ENCODE data around the gene CREBRF.
A peak's percentile ranks its signal among the peaks of the same experiment; 100 is the strongest.

CREBRF gene

GRCh38 chr5:173172166-173172565, 116.0 kb downstream of the CREBRF start:
- Histone ChIP-seq H3K4me3 (IDR thresholded peaks at IDR 0.05; ENCODE audit: insufficient read depth, low read depth, low read length) (no peak overlapping the region), H3K4me2 (no peak overlapping the region), H3K9ac (no peak overlapping the region), H4K20me1 (ENCODE audit: insufficient read depth) (no peaks in the 10 kb centered on the region), H2AFZ (ENCODE audit: low read depth) (no peak overlapping the region), H3K27ac (no peak overlapping the region), H3K4me1 (ENCODE audit: low read depth, poor library complexity, severe bottlenecking) (no peaks in the 10 kb centered on the region), H3K79me2 (ENCODE audit: insufficient read depth, low read depth) (no peaks in the 10 kb centered on the region), H3K36me3 (ENCODE audit: insufficient read depth) (no peaks in the 10 kb centered on the region), H3K27me3 (ENCODE audit: insufficient read depth, low read depth) (no peaks in the 10 kb centered on the region)
- no peak for TF ChIP-seq CTCF (conservative IDR thresholded peaks at IDR 0.05; ENCODE audit: low read depth, low read length)

DNA sequence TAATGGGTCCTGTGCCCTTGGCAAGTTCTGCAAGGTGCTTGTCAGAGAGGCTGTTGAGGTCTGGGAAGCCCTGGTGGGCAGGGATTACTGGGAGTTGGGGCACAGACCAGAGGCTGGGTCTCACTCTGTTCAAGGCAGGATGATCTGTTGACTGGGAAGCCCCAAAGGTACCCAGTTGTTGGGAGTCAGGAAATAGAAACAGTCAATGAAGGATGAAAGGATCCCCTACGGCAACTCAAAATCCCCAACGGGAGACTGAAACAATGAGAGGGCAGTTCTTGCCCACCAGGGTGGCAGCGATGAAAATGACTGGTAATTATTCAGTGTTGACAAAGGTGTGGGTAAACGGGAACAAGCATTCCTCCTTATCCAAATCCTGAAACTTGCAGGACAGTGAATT, 119.4 kb downstream of the CREBRF start:
- Histone ChIP-seq H3K27me3 (ENCODE audit: insufficient read depth, low read depth) (no peaks in the 10 kb centered on the region), H3K4me3 (IDR thresholded peaks at IDR 0.05; ENCODE audit: insufficient read depth, low read depth, low read length) (no peak overlapping the region), H3K4me2 (no peak overlapping the region), H3K36me3 (ENCODE audit: insufficient read depth) (no peaks in the 10 kb centered on the region), H3K27ac (no peak overlapping the region), H4K20me1 (ENCODE audit: insufficient read depth) (no peaks in the 10 kb centered on the region), H3K79me2 (ENCODE audit: insufficient read depth, low read depth) (no peaks in the 10 kb centered on the region), H2AFZ (ENCODE audit: low read depth) (no peak overlapping the region), H3K4me1 (ENCODE audit: low read depth, poor library complexity, severe bottlenecking) (peaks cover 13% of the 10 kb centered on the region), H3K9ac (no peak overlapping the region)
- no peak for TF ChIP-seq CTCF (conservative IDR thresholded peaks at IDR 0.05; ENCODE audit: low read depth, low read length)

- Histone ChIP-seq H3K4me3 (IDR thresholded peaks at IDR 0.05; ENCODE audit: insufficient read depth, low read depth, low read length) (no peak overlapping the region), H3K36me3 (ENCODE audit: insufficient read depth) (no peaks in the 10 kb centered on the region), H3K27me3 (ENCODE audit: insufficient read depth, low read depth) (no peaks in the 10 kb centered on the region), H3K4me1 (ENCODE audit: low read depth, poor library complexity, severe bottlenecking) (peaks cover 13% of the 10 kb centered on the region), H4K20me1 (ENCODE audit: insufficient read depth) (no peaks in the 10 kb centered on the region), H2AFZ (ENCODE audit: low read depth) (peak overlapping the region; percentile 61), H3K4me2 (peak overlapping the region; percentile 79), H3K79me2 (ENCODE audit: insufficient read depth, low read depth) (no peaks in the 10 kb centered on the region), H3K9ac (no peak overlapping the region), H3K27ac (no peak overlapping the region)
- no peak for TF ChIP-seq CTCF (conservative IDR thresholded peaks at IDR 0.05; ENCODE audit: low read depth, low read length)
Measured at GRCh38 chr5:173178369-173178910, 122.3 kb downstream of the CREBRF start.

GRCh38 chr5:173180331-173180730, 124.2 kb downstream of the CREBRF start:
- H3K79me2 ChIP-seq (ENCODE audit: insufficient read depth, low read depth), result no peaks in the 10 kb centered on the region
- H3K36me3 ChIP-seq (ENCODE audit: insufficient read depth), result no peaks in the 10 kb centered on the region
- H2AFZ ChIP-seq (ENCODE audit: low read depth), result no peak overlapping the region
- H3K9ac ChIP-seq, result no peak overlapping the region
- peaks cover 13% of the 10 kb centered on the region for H3K4me1 ChIP-seq (ENCODE audit: low read depth, poor library complexity, severe bottlenecking)
- no peak for TF ChIP-seq CTCF (conservative IDR thresholded peaks at IDR 0.05; ENCODE audit: low read depth, low read length)
- H3K4me3 ChIP-seq (IDR thresholded peaks at IDR 0.05; ENCODE audit: insufficient read depth, low read depth, low read length), result no peak overlapping the region
- no peaks in the 10 kb centered on the region for H4K20me1 ChIP-seq (ENCODE audit: insufficient read depth)
- no peak overlapping the region for H3K4me2 ChIP-seq
- no peaks in the 10 kb centered on the region for H3K27me3 ChIP-seq (ENCODE audit: insufficient read depth, low read depth)
- no peak overlapping the region for H3K27ac ChIP-seq
